WTC11 (cell line): ENCODE data around the gene CAMTA1. TPM values are rescaled to one million over a fixed set of nuclear protein-coding genes. Genes with fewer than 3 reads are reported as not detected.

Source experiments
- ATAC-seq: fragments of 200-7000 bp; cut with Tn5 transposase; 2 replicates; pipeline ENCODE4 v1.10.0; 2021; ENCODE audit warnings: mild to moderate bottlenecking, moderate library complexity
- CTCF ChIA-PET: fragments of 300-600 bp; sonication (Branson Sonifier 250); formaldehyde crosslinking; loops from one replicate; lab custom pipeline; 2021; ENCODE audit warnings: antibody characterized with exemption; lab: Charles Lee
- POLR2A ChIA-PET: fragments of 350-600 bp; sonication (Branson Sonifier 250); formaldehyde crosslinking; loops from one replicate; lab custom pipeline; 2021; ENCODE audit warnings: antibody characterized with exemption; lab: Charles Lee
- DNase-seq: peaks from one replicate; pipeline ENCODE4 v3.0.0; 2021; ENCODE audit warnings: low spot score
- H3K27ac Mint-ChIP-seq: 2 replicates; pipeline ENCODE4 v1.8.0; 2021; ENCODE audit warnings: mixed read lengths
- H3K27me3 Mint-ChIP-seq: 2 replicates; pipeline ENCODE4 v1.8.0; 2021; ENCODE audit warnings: low read depth, mild to moderate bottlenecking, moderate library complexity, mixed read lengths
- H3K36me3 Mint-ChIP-seq: 2 replicates; pipeline ENCODE4 v1.8.0; 2021; ENCODE audit warnings: mixed read lengths
- H3K4me1 Mint-ChIP-seq: 2 replicates; pipeline ENCODE4 v1.8.0; 2022; ENCODE audit warnings: mixed read lengths
- H3K4me3 Mint-ChIP-seq: 2 replicates; pipeline ENCODE4 v1.8.0; 2021; ENCODE audit warnings: mild to moderate bottlenecking, moderate library complexity, mixed read lengths
- H3K9me3 Mint-ChIP-seq: 2 replicates; pipeline ENCODE4 v1.8.0; 2021; ENCODE audit warnings: mixed read lengths
- ATF1 ChIP-seq: sonication (generic); formaldehyde crosslinking; IDR thresholded peaks from 2 replicates; pipeline ENCODE4 v1.8.1; 2023; ENCODE audit warnings: mild to moderate bottlenecking, moderate library complexity, missing genetic modification reagents
- ETV6 ChIP-seq: sonication (generic); formaldehyde crosslinking; IDR thresholded peaks from 2 replicates; pipeline ENCODE4 v1.8.1; 2022; ENCODE audit warnings: mild to moderate bottlenecking, missing genetic modification reagents
- GRHL2 ChIP-seq: fragments of 250-450 bp; sonication (Bioruptor Pico); IDR thresholded peaks from 2 replicates; pipeline ENCODE4 v1.8.0; 2022; ENCODE audit warnings: mild to moderate bottlenecking, moderate library complexity; ENCODE audit not compliant: insufficient replicate concordance, severe bottlenecking
- IRF2 ChIP-seq: sonication (generic); formaldehyde crosslinking; IDR thresholded peaks from 2 replicates; pipeline ENCODE4 v1.8.0; 2022; ENCODE audit warnings: low read depth, missing genetic modification reagents, borderline replicate concordance
- JUN ChIP-seq: sonication (generic); formaldehyde crosslinking; IDR thresholded peaks from 2 replicates; pipeline ENCODE4 v1.8.0; 2023; ENCODE audit warnings: mild to moderate bottlenecking, missing genetic modification reagents
- NFYB ChIP-seq: sonication (generic); formaldehyde crosslinking; conservative IDR thresholded peaks from 2 replicates; pipeline ENCODE4 v1.8.0; 2022; ENCODE audit warnings: low read depth, missing genetic modification reagents
- PRRX2 ChIP-seq: fragments of 250-450 bp; sonication (Bioruptor Pico); IDR thresholded peaks from 2 replicates; pipeline ENCODE4 v1.8.0; 2021; ENCODE audit warnings: mild to moderate bottlenecking
- RELA ChIP-seq: sonication (generic); formaldehyde crosslinking; IDR thresholded peaks from 2 replicates; pipeline ENCODE4 v1.8.1; 2022; ENCODE audit warnings: missing genetic modification reagents, mild to moderate bottlenecking, borderline replicate concordance
- SP1 ChIP-seq: sonication (generic); formaldehyde crosslinking; conservative IDR thresholded peaks from 2 replicates; pipeline ENCODE4 v1.8.1; 2022; ENCODE audit warnings: missing genetic modification reagents
- TEAD1 ChIP-seq: sonication (generic); formaldehyde crosslinking; IDR thresholded peaks from 2 replicates; pipeline ENCODE4 v1.8.0; 2022; ENCODE audit warnings: mild to moderate bottlenecking, missing genetic modification reagents
- ZNF121 ChIP-seq: sonication (generic); formaldehyde crosslinking; IDR thresholded peaks from 2 replicates; pipeline ENCODE4 v1.8.0; 2023; ENCODE audit warnings: missing genetic modification reagents
- ZNF232 ChIP-seq: sonication (generic); formaldehyde crosslinking; IDR thresholded peaks from 2 replicates; pipeline ENCODE4 v1.8.0; 2022; ENCODE audit warnings: mild to moderate bottlenecking, missing genetic modification reagents
- ZNF396 ChIP-seq: fragments of 250-450 bp; sonication (Bioruptor Pico); IDR thresholded peaks from 2 replicates; pipeline ENCODE4 v1.8.0; 2021; ENCODE audit warnings: mild to moderate bottlenecking, moderate library complexity, borderline replicate concordance
- ZNF423 ChIP-seq: fragments of 250-450 bp; sonication (Bioruptor Pico); IDR thresholded peaks from 2 replicates; pipeline ENCODE4 v2.1.2; 2022; ENCODE audit warnings: mild to moderate bottlenecking, moderate library complexity
- total RNA-seq: library from RNA; stranded (reverse); gene quantifications from 3 replicates; pipeline ENCODE4 v1.2.3, GENCODE V29; 2021
- TF ChIP-seq, protein P1 (sequence below): sonication (generic); formaldehyde crosslinking; IDR thresholded peaks from 2 replicates; pipeline ENCODE4 v1.8.1; 2022; ENCODE audit warnings: mild to moderate bottlenecking, moderate library complexity, missing genetic modification reagents
- TF ChIP-seq, protein P2 (sequence below): sonication (generic); formaldehyde crosslinking; IDR thresholded peaks from 2 replicates; pipeline ENCODE4 v1.8.1; 2023; ENCODE audit warnings: mild to moderate bottlenecking, missing genetic modification reagents
- TF ChIP-seq, protein P3 (sequence below): sonication (generic); formaldehyde crosslinking; IDR thresholded peaks from 2 replicates; pipeline ENCODE4 v1.8.1; 2023; ENCODE audit warnings: mild to moderate bottlenecking, missing genetic modification reagents, borderline replicate concordance
- TF ChIP-seq, protein P4 (sequence below): sonication (generic); formaldehyde crosslinking; IDR thresholded peaks from 2 replicates; pipeline ENCODE4 v1.8.1; 2022; ENCODE audit warnings: low read depth, missing genetic modification reagents, borderline replicate concordance
- TF ChIP-seq, protein P5 (sequence below): fragments of 200-600 bp; IDR thresholded peaks from 2 replicates; pipeline ENCODE4 v1.8.0; 2022; ENCODE audit warnings: antibody characterized with exemption

Gene CAMTA1
- total RNA-seq, 1 experiment from 2014 or later = 86.4 TPM

DNA sequence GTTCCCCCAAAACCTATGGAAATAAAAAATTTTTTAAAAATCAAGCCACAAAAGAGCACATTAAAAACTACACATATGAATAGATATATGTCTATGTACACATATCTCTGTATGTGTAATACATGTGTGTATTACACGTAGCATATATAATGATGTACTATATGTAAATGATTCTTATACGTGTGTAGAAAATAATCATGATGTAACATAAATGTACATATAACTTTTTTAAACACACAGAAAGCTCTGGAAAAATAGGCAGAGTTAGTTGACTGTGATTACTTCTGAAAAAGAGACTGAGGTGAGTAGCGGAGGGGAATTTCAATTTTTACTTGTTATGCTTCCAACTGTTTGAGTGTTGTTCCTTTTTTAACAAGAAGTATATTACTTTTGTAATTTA lies 405.0 kb downstream of the CAMTA1 start (continued):
- TF ChIP-seq, protein P1, sequence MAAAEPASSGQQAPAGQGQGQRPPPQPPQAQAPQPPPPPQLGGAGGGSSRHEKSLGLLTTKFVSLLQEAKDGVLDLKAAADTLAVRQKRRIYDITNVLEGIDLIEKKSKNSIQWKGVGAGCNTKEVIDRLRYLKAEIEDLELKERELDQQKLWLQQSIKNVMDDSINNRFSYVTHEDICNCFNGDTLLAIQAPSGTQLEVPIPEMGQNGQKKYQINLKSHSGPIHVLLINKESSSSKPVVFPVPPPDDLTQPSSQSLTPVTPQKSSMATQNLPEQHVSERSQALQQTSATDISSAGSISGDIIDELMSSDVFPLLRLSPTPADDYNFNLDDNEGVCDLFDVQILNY (CRISPR knock-in tag) = no peak
- TF ChIP-seq, all 79 proteins: peak for 0

DNA sequence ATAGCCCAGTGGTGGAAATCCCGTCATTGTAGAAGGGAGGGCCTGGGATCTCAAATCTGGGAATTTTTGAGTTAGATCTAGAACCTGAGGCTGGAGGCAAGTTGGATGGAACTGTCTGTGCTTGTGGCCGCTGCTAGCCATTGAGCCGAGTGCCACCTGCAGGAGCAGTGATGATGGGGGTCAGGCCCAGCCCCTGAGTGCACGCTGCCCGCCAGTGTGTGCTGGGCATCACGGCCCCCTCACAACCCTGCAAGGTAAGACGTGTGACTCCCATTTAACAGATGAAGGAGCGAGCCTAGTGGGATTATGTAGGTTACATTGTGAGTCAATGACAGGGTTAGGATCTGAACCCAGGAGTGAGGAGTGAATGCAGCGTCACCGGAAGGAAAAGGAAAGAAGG lies 407.2 kb downstream of the CAMTA1 start:
- H3K4me3 Mint-ChIP-seq = no peak overlapping the region
- H3K9me3 Mint-ChIP-seq = no peaks in the 10 kb centered on the region

More for the DNA sequence above, 407.2 kb downstream of the CAMTA1 start:
- H3K36me3 Mint-ChIP-seq = no peaks in the 10 kb centered on the region
- TF ChIP-seq IRF2 = no peak
- TF ChIP-seq ZNF121 (CRISPR knock-in tag) = no peak
- no peak for TF ChIP-seq ZNF232 (CRISPR knock-in tag)
- no peak for TF ChIP-seq PRRX2 (CRISPR knock-in tag)
- no peak for TF ChIP-seq JUN (CRISPR knock-in tag)
- TF ChIP-seq NFYB (CRISPR knock-in tag) = no peak
- TF ChIP-seq GRHL2 (CRISPR knock-in tag) = no peak
- TF ChIP-seq, protein P2, sequence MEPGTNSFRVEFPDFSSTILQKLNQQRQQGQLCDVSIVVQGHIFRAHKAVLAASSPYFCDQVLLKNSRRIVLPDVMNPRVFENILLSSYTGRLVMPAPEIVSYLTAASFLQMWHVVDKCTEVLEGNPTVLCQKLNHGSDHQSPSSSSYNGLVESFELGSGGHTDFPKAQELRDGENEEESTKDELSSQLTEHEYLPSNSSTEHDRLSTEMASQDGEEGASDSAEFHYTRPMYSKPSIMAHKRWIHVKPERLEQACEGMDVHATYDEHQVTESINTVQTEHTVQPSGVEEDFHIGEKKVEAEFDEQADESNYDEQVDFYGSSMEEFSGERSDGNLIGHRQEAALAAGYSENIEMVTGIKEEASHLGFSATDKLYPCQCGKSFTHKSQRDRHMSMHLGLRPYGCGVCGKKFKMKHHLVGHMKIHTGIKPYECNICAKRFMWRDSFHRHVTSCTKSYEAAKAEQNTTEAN (CRISPR knock-in tag) = no peak
- TF ChIP-seq ETV6 (CRISPR knock-in tag) = no peak
- no peak for TF ChIP-seq RELA
- no peak for TF ChIP-seq ATF1 (CRISPR knock-in tag)
- no peak for TF ChIP-seq ZNF396 (CRISPR knock-in tag)
- TF ChIP-seq ZNF423 (CRISPR knock-in tag) = no peak
- TF ChIP-seq TEAD1 (CRISPR knock-in tag) = no peak
- TF ChIP-seq, protein P3, sequence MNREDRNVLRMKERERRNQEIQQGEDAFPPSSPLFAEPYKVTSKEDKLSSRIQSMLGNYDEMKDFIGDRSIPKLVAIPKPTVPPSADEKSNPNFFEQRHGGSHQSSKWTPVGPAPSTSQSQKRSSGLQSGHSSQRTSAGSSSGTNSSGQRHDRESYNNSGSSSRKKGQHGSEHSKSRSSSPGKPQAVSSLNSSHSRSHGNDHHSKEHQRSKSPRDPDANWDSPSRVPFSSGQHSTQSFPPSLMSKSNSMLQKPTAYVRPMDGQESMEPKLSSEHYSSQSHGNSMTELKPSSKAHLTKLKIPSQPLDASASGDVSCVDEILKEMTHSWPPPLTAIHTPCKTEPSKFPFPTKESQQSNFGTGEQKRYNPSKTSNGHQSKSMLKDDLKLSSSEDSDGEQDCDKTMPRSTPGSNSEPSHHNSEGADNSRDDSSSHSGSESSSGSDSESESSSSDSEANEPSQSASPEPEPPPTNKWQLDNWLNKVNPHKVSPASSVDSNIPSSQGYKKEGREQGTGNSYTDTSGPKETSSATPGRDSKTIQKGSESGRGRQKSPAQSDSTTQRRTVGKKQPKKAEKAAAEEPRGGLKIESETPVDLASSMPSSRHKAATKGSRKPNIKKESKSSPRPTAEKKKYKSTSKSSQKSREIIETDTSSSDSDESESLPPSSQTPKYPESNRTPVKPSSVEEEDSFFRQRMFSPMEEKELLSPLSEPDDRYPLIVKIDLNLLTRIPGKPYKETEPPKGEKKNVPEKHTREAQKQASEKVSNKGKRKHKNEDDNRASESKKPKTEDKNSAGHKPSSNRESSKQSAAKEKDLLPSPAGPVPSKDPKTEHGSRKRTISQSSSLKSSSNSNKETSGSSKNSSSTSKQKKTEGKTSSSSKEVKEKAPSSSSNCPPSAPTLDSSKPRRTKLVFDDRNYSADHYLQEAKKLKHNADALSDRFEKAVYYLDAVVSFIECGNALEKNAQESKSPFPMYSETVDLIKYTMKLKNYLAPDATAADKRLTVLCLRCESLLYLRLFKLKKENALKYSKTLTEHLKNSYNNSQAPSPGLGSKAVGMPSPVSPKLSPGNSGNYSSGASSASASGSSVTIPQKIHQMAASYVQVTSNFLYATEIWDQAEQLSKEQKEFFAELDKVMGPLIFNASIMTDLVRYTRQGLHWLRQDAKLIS = no peak
- no peak for TF ChIP-seq SP1 (CRISPR knock-in tag)
- TF ChIP-seq, protein P4, sequence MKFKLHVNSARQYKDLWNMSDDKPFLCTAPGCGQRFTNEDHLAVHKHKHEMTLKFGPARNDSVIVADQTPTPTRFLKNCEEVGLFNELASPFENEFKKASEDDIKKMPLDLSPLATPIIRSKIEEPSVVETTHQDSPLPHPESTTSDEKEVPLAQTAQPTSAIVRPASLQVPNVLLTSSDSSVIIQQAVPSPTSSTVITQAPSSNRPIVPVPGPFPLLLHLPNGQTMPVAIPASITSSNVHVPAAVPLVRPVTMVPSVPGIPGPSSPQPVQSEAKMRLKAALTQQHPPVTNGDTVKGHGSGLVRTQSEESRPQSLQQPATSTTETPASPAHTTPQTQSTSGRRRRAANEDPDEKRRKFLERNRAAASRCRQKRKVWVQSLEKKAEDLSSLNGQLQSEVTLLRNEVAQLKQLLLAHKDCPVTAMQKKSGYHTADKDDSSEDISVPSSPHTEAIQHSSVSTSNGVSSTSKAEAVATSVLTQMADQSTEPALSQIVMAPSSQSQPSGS (CRISPR knock-in tag) = no peak
- TF ChIP-seq, protein P5, sequence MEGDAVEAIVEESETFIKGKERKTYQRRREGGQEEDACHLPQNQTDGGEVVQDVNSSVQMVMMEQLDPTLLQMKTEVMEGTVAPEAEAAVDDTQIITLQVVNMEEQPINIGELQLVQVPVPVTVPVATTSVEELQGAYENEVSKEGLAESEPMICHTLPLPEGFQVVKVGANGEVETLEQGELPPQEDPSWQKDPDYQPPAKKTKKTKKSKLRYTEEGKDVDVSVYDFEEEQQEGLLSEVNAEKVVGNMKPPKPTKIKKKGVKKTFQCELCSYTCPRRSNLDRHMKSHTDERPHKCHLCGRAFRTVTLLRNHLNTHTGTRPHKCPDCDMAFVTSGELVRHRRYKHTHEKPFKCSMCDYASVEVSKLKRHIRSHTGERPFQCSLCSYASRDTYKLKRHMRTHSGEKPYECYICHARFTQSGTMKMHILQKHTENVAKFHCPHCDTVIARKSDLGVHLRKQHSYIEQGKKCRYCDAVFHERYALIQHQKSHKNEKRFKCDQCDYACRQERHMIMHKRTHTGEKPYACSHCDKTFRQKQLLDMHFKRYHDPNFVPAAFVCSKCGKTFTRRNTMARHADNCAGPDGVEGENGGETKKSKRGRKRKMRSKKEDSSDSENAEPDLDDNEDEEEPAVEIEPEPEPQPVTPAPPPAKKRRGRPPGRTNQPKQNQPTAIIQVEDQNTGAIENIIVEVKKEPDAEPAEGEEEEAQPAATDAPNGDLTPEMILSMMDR = no peak
- POLR2A ChIA-PET = interaction anchor here (0.7 kb wide), 1 partner anchor 184 kb away, joined by 3 read pairs; no protein-coding TSS in a partner anchor
- DNase-seq (no peak), ATAC-seq (no peak)
- CTCF ChIA-PET = no interaction called here
- H3K4me1 Mint-ChIP-seq = no peaks in the 10 kb centered on the region
- no peak overlapping the region for H3K27ac Mint-ChIP-seq
- H3K27me3 Mint-ChIP-seq = no peaks in the 10 kb centered on the region; the same call in 1 of the 2 replicates
